Frontal cortex (tissue), 4 donors: Measurements from ENCODE around the gene DLEU7. TPM values are rescaled to one million over a fixed set of nuclear protein-coding genes. Genes with fewer than 3 reads are reported as not detected.

Experiments
- DNase-seq, 2 donors: peaks; one replicate each; pipeline ENCODE4 v3.0.0; 2012; ENCODE audit warnings: low spot score in 2 of 2
- FAIRE-seq: peaks from 2 replicates; lab custom pipeline; 2012; peaks lifted over from hg19 to GRCh38; lab: Jason Lieb, UNC
- total RNA-seq: library from RNA; depleted of rRNA; stranded (reverse); fragments of >200 nt; gene quantifications from one replicate; pipeline ENCODE4 v1.2.3, GENCODE V29; 2014
- donor health status: control.
- donor health status: control.
- donor health status: control.

DLEU7 gene
- total RNA-seq: 17.9 TPM

DNA sequence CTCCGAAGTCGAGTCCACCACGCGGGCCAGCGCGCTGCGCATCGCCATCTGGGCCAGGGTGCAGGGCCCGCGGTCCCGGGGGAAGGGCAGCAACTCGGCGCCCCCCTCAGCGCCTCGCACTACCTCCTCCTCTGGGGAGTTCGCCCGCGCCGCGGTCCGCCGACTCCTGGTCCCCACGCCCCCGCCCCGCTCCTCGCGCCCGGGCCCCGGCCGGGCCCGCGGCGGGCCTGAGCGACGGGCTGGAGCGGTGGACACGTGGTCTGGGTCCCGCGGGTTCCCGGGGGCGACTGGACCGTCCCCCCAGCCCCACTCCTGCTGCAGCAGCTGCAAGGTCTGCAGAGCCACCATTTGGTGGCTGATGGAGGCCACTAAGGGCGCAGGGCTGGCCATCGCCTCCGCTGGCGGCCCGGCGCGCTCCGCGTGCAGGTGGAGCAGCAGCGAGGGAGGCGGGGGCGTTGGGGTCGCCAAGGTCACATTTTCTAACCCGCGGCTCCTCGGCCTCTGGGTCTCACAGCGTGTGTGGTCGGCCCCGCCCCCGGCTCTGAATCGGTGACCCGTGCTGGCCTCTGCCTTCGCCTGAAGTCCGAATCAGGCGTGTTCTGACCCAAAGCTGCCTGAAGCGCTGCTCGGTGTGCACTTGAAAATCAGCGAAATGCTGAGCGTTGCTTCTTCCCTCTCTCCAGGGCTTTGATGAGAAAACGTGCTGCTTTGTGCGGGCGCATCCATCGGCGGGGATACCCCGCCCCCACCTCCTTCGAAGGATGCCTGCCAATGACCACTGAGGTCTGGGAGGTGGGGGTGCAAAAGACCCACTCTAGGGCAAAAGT lies at the start of gene DLEU7:
TSS of gene DLEU7 (minus strand) at position 436 of the 827 bp plus-strand sequence. CDS start at position 390, 46 bp downstream.
- DNase-seq: peak in 1 of 2 donors; percentile 27
- no peak for FAIRE-seq

GRCh38 chr13:50892210-50892944 lies 48.9 kb upstream of the DLEU7 start:
- DNase-seq (no peak), FAIRE-seq (no peak)

GRCh38 chr13:50891206-50891605 lies 47.7 kb upstream of the DLEU7 start:
- FAIRE-seq (no peak), DNase-seq (no peak)

GRCh38 chr13:50889317-50889716 lies 45.8 kb upstream of the DLEU7 start:
- no peak for DNase-seq
- FAIRE-seq: no peak

- FAIRE-seq: no peak
- DNase-seq: no peak
Observed at GRCh38 chr13:50888362-50888761, 44.9 kb upstream of the DLEU7 start.

DNA sequence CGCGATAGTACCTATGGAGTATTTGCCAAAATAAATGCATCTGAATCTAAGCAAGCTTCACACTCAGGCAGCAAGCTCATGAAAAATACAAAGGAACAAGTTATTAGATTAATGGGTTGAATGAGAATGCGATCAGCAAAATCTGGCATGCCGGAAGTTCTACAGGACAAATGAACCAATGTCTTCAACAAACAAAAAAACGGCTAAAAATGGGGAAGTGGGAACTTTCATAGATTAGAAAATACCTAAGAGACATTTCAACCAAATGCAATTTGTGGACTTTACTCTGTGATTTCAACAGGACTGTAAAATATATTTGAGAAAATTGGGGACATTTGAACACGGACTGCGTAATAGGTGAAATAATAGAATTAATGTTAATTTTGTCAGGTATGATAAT lies 43.7 kb upstream of the DLEU7 start:
- DNase-seq (no peak), FAIRE-seq (no peak)

DNA sequence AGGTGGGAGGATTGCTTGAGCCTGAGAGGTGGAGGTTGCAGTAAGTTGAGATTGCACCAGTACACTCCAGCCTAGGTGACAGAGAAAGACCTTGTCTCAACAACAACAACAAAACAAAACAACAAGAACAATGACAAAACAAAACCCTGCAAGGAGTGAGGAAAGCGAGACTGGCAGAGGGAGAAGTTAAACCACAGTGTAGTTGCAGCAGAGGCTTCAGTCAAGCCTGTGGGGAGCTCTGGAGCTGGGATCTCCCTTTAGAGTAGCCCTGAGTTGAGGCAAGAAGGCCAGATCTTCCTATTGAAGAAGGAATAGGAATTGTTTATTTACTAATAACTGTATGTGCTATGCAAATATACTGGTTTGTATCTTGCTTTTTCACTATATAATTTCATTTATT lies 40.8 kb upstream of the DLEU7 start:
- FAIRE-seq (no peak), DNase-seq (no peak)

DNA sequence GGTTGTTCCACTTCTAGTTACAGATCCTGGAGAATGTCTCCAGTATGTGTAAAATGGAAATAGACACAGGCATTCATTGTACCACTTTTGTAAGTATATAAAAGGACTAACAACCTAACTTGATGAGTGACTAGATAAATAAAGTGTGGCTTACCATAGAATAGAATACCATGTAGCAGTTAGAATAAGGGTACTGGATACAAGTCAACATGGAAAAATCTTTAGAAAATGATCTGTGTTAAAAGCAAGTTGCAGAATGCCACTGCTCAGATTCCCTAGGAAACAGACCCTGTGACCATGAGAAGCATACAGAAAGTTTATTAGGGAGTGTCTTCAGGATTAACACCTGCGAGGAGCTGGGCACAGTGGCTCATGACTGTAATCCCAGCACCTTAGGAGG lies 40.2 kb upstream of the DLEU7 start:
- no peak for FAIRE-seq

DNA sequence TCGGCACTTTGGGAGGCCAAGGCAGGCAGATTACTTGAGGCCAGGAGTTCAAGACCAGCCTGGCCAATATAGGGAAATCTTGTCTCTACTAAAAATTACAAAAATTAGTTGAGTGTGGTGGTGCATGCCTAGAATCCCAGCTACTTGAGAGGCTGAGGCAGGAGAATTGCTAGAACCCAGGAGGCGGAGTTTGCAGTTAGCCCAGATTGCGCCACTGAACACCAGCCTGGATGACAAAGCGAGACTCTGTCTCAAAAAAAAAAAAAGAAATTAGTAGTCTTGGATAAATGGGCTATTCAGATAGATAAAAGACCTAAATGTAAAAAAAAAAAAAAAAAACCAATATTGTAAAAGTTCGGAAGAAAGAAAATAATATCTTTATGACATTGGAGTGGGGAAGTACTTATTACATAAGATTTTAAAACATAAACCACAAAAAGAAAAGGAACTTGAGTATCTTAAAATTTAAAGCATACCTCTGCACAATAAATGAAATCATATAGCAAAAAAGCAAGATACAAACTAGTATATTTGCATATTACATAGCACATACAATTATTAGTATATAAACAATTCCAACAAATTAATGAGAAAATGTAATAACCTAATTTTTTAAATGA lies 39.4 kb upstream of the DLEU7 start:
- no peak for DNase-seq
- FAIRE-seq: no peak

More for the DNA sequence above, 40.2 kb upstream of the DLEU7 start:
- DNase-seq: no peak

- DNase-seq: no peak
- FAIRE-seq: no peak
Observed at GRCh38 chr13:50873991-50874390, 30.5 kb upstream of the DLEU7 start.

DNA sequence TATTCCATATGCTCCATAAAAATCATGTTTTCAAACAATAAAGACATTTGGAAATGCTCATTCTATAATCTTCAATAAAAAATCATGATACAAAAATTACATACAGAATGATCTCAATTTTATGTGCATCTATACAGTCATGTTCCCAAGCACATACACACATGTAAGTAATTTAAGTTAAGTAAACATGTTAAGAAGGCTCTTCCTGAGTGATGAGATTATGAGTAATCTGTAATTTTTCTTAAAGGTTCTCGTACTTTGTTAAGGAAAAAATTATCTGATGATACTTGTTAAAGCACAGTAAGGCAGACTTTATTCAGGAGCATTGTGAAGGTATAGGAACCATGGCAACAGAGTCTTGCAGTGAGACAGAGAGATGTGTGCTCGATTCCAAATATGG lies 30.0 kb upstream of the DLEU7 start:
- DNase-seq: no peak
- FAIRE-seq: no peak

GRCh38 chr13:50871405-50871804 lies 27.9 kb upstream of the DLEU7 start:
- DNase-seq (no peak), FAIRE-seq (no peak)

- no peak for DNase-seq
- FAIRE-seq: no peak
Observed at GRCh38 chr13:50867637-50867945, 24.1 kb upstream of the DLEU7 start.

DNA sequence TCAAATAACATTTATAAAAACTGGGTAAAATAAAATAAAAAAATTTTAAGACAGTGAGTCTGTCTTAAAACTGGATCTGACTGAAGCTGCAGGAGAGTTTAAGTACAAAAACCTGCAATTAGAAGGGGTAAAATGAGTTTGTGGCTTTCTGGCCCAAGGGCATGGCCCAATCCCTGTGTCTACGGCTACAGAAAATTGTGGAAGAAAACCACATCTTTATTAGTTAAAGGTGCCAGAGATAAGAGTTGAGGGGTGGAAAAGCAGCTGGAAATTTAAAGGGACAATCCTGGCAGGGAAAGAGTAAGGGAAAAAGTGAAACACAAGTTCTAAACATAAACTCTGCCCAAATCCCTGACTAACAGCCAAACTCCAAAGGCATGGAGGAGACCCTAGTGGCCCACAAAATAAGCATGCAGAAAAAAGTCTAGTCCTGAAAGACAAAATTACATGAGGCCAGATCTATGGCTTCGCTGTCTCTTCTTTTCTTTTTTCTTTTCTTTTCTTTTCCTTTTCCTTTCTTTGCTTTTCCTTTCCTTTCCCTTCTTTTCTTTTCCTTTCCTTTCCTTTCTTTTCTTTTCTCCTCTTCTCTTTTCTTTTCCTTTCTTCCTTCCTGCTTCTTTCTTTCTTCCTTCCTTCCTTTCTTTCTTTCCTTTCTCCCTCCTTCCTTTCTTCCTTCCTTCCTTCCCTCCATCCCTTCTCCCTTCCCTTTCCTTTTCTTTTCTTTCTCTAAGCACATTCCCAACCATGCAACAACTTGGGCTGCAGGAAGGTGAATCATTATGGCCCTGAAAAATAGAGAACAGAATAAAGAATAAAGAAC lies 23.5 kb upstream of the DLEU7 start:
- DNase-seq (no peak), FAIRE-seq (no peak)

- FAIRE-seq (no peak), DNase-seq (no peak)
Observed at GRCh38 chr13:50864492-50864891, 21.0 kb upstream of the DLEU7 start.

DNA sequence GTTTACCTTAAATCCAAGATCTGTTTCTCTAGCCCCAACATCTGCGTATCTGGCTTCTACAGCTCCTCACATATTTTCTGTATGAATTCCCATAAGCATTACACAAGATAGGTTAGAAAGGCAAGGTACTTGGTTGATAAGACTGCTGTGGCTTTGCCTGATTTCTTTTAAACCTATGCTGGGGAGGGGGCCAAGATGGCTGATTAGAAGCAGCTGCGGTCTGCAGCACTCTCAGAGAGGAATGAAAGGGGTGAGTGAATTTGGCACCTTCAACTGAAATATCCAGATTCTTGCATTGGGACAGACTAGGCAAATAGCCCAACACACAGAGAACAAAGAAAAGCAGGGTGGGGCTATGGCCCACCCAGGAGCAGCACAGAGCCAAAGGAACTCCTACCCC lies 12.2 kb upstream of the DLEU7 start:
- DNase-seq (no peak), FAIRE-seq (no peak)

DNA sequence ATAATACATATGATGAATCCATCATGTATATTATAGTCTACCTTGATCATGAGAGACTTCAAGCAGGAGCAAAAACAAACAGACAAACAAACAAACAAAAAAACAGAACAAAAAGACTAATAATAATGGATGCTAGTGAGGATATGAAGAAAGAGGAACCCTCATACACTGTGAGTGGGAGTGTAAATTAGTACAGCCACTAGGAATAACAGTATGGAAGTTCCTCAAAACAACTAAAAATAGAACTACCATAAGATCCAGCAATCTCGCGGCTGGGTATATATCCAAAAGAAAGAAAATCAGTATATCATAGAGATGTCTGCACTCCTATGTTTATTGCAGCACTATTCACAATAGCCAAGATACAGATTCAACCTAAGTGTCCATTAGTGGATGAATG lies 7.0 kb upstream of the DLEU7 start:
- no peak for FAIRE-seq
- no peak for DNase-seq

- DNase-seq: no peak
- no peak for FAIRE-seq
Observed at GRCh38 chr13:50847501-50847900, 4.0 kb upstream of the DLEU7 start.

DNA sequence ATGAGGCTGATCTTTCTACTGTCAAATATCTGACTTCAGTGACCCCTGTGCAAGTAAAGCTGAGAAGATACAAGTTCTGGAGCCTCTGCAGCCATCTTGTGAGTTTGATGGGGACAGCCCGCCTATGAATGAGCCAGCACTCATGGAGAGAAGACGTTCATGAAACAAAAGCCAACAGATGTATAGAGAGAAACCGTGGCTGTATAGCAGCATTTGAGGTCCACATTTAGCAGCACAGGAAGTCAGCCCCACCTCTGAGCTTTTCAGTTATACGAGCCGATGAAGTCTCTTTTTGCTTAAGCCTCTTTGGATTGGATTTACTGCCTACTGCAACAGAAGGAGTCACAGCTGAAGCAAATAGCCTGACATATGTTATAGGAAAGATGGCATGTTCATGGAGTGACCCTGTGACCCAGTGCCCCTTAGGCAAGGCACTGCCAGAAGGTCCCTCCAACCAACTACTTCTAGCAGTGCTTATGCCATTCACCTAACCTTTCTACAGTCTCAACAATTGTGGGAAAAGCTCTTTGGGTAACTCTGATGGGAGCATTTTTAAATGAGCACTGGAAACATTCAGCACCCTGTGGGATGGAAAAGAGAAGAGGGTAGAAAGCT lies 3.5 kb upstream of the DLEU7 start:
- FAIRE-seq (no peak), DNase-seq (no peak)

DNA sequence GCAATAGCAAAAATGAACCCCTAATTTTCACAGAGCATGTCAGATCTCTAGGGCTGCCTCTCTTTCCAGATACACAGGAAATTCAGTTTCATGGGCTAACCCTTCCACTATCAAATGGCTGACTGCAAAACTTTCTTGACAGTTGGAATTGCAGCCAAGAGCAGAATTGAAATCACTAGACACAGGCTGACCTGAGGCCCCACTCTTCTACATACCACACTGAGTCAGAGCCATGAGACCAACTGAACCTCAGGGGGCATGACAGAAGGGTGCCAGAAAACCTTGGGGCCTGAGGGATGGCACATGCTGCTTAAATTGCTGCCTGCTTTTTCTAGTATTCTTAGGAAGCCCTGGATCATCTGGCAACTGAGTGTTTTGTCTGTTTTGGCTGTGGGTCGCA lies 1.7 kb upstream of the DLEU7 start:
- DNase-seq (no peak), FAIRE-seq (no peak)
